Esophagus muscularis mucosa (tissue), 4 donors: ENCODE results near the gene ZNF653. TPM values are rescaled to one million over a fixed set of nuclear protein-coding genes. Genes with fewer than 3 reads are reported as not detected.
A peak's percentile ranks its signal among the peaks of the same experiment; 100 is the strongest.
"Not testable (repeated sequence)": the region's sequence is repeated elsewhere in the genome, so short reads cannot be mapped to it uniquely, and the experiment has no call there.

ENCODE experiments used
- DNase-seq: peaks from one replicate; pipeline ENCODE4 v3.0.0-alpha.2; 2017; ENCODE audit errors: extremely low spot score
- H3K27ac ChIP-seq, 4 donors: fragments of 200-600 bp; sonication (generic); replicated peaks in 1 of 4; 1 replicate in 3 of 4; 2 replicates in 1 of 4; pipeline ENCODE4 v1.5.1; 2016 to 2019; ENCODE audit warnings: mild to moderate bottlenecking in 1 of 4
- H3K27me3 ChIP-seq, 4 donors: fragments of 200-600 bp; sonication (generic); one replicate each; pipeline versions ENCODE4 v1.5.1 to v1.6.0; 2016 to 2019
- H3K36me3 ChIP-seq, 4 donors: fragments of 200-600 bp; sonication (generic); one replicate each; pipeline ENCODE4 v1.5.1; 2016 to 2019
- H3K4me1 ChIP-seq, 4 donors: fragments of 200-600 bp; sonication (generic); one replicate each; pipeline ENCODE4 v1.5.1; 2016 to 2019
- H3K4me3 ChIP-seq, 4 donors: fragments of 200-600 bp; sonication (generic); 1 replicate in 2 of 4; 2 replicates in 2 of 4; pipeline ENCODE4 v1.5.1; 2016 to 2019; ENCODE audit warnings: mild to moderate bottlenecking in 4 of 4, moderate library complexity in 1 of 4
- H3K9me3 ChIP-seq, 4 donors: fragments of 200-600 bp; sonication (generic); 1 replicate in 3 of 4; 2 replicates in 1 of 4; pipeline ENCODE4 v1.5.1; 2016 to 2019
- EP300 ChIP-seq: sonication (generic); formaldehyde crosslinking; IDR thresholded peaks from one replicate; pipeline ENCODE4 v1.6.1; 2017; ENCODE audit warnings: antibody characterized with exemption
- POLR2A ChIP-seq: fragments of 450-650 bp; IDR thresholded peaks from one replicate; pipeline ENCODE4 v1.6.1; 2017; ENCODE audit warnings: antibody characterized with exemption, moderate library complexity, mild to moderate bottlenecking, low read depth
- POLR2AphosphoS5 ChIP-seq, 2 donors: sonication (generic); formaldehyde crosslinking; IDR thresholded peaks; one replicate each; pipeline ENCODE4 v1.6.1; 2017; ENCODE audit warnings: antibody characterized with exemption in 2 of 2
- WGBS: methylation state at CpG from one replicate; pipeline ENCODE4 v1.1.5; 2018; 5-methylcytosine and 5-hydroxymethylcytosine counted together
- intact Hi-C: fragments of 100-400 bp; cut with DNase I; formaldehyde crosslinking; loops from one replicate; pipeline ENCODE4 v1.15.1; 2023
- total RNA-seq, 4 donors: library from RNA; depleted of rRNA; stranded (reverse); fragments of >200 nt; gene quantifications; one replicate each; pipeline versions ENCODE4 v1.1.0 to v1.2.1, GENCODE V29; 2016
- TF ChIP-seq, protein P1 (sequence below), 3 experiments: fragments of 200-600 bp in 2 of 3; fragments of 450-650 bp in 1 of 3; sonication (generic) in 2 of 3; IDR thresholded peaks; one replicate each; pipeline ENCODE4 v1.5.1; 2017 to 2019; ENCODE audit warnings: antibody characterized with exemption in 3 of 3, mild to moderate bottlenecking in 2 of 3, moderate library complexity in 1 of 3

ZNF653 gene
- total RNA-seq, 4 donors from 2014 or later: 9.1 to 13.9 (median 9.4) TPM

DNA sequence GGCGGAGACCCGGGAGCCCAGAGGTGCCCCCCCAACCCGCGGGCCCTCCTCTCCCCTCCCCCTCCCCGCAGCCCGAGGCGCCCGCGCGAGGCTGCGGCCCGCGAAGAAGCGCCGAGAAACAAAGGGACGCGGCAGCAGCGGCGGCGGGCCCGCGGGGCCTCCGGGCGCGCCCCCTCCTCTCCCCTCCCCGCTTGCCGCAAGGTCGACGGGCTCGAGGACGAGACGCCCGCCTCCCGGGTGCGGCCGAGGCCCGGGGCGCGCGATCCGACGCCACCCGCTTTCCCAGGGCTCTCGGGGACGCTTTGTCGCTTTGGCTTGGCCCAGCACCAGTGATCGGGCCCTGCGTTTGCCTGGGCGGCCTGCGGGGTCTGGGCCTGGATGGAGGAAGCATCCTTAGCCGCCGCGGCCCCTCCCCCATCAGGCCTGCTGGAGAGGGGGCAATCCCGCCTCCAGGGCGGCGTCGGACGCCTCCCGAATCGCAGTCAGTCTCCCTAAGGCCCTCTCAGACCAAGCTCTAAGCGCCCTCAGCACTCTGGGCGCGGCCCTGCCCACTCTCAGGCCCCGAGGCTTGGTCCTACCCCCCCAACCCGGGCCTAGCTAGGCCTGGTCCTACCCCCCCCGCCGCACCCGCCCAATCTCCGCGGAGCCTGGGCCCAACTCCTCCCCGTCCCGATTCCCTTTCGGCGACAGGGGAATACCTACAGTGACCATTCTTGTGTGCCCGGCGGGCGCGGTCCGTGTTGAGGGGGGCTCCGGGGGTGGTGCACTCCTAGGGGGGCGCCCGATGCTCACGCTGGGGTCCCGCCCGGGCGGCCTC, 25.5 kb downstream of the ZNF653 start:
- TF ChIP-seq EP300 (no peak), POLR2A (no peak), POLR2AphosphoS5 (IDR thresholded peaks at IDR 0.05) (no peak)
- TF ChIP-seq, protein P1, sequence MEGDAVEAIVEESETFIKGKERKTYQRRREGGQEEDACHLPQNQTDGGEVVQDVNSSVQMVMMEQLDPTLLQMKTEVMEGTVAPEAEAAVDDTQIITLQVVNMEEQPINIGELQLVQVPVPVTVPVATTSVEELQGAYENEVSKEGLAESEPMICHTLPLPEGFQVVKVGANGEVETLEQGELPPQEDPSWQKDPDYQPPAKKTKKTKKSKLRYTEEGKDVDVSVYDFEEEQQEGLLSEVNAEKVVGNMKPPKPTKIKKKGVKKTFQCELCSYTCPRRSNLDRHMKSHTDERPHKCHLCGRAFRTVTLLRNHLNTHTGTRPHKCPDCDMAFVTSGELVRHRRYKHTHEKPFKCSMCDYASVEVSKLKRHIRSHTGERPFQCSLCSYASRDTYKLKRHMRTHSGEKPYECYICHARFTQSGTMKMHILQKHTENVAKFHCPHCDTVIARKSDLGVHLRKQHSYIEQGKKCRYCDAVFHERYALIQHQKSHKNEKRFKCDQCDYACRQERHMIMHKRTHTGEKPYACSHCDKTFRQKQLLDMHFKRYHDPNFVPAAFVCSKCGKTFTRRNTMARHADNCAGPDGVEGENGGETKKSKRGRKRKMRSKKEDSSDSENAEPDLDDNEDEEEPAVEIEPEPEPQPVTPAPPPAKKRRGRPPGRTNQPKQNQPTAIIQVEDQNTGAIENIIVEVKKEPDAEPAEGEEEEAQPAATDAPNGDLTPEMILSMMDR (IDR thresholded peaks at IDR 0.05): no peak
- intact Hi-C loops: no loop called here
- H3K27me3 ChIP-seq: peaks cover 15 to 62% (median 47%) of the 10 kb centered on the region in 4 donors

DNA sequence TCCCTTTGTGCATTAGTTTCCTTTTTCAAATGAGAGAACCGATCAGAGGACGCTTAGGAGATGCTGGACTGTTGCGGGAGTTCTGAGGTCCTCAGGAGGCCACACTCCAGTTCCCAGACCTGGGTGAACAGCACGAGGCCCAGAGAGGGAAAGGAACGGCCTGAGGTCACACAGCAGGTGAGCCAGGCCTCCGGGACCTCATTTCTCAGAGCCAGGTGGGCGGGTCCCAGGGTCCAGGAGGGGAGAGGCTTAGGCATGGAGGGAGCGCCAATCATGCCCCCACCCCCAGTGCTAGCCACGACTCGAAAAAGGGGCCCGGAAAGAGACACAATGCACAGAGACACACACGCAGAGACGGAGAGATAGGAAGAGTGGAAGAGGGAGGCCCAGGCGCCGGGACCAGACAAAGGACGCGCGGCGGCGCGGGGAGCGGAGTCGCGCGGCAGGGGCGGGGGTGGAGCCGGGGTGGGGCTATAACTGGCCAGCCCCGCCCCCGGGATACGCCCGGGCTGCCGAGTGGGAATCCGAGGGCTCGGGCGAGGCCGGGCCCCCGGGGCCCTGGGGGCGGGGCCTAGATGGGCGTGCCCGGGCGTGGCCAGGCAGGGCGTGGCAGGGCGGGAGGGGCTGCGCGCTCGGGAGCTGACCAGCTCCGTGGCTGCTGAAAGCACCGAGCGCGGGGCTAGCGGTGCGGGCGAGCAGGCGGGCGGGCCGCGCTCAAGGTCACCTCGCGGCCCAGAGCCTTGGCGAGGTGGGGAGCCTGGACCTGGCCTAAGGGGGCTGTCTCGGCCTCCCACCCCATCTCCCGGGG, 26.3 kb downstream of the ZNF653 start:
- peaks cover 0 to 4% (median 0%) of the 10 kb centered on the region in 4 donors for H3K9me3 ChIP-seq
- H3K4me3 ChIP-seq: peak overlapping the region; percentile 27 to 33 (median 32)
- peaks cover 15 to 54% (median 46%) of the 10 kb centered on the region in 4 donors for H3K27me3 ChIP-seq
- TF ChIP-seq, protein P1 (IDR thresholded peaks at IDR 0.05): no peak
- no peak for TF ChIP-seq POLR2AphosphoS5 (IDR thresholded peaks at IDR 0.05)
- TF ChIP-seq POLR2A: no peak
- no peak for TF ChIP-seq EP300
- no peak for DNase-seq
- H3K36me3 ChIP-seq: peaks cover 6 to 12% (median 9%) of the 10 kb centered on the region in 4 donors
- peaks cover 36 to 45% (median 44%) of the 10 kb centered on the region in 4 donors for H3K4me1 ChIP-seq
- intact Hi-C loops: no loop called here
- H3K27ac ChIP-seq: no peak overlapping the region
- 20% methylated on average over 50 of the region's 62 CpGs for WGBS

More for the DNA sequence above, 25.5 kb downstream of the ZNF653 start:
- H3K4me1 ChIP-seq: peaks cover 36 to 45% (median 44%) of the 10 kb centered on the region in 4 donors
- WGBS: 13% methylated on average over 8 of the region's 86 CpGs
- H3K27ac ChIP-seq: no peak overlapping the region
- DNase-seq: no peak
- peaks cover 8 to 18% (median 10%) of the 10 kb centered on the region in 4 donors for H3K36me3 ChIP-seq
- H3K9me3 ChIP-seq: peaks cover 0 to 4% (median 0%) of the 10 kb centered on the region in 4 donors
- peak overlapping the region; percentile 27 to 33 (median 32) for H3K4me3 ChIP-seq

DNA sequence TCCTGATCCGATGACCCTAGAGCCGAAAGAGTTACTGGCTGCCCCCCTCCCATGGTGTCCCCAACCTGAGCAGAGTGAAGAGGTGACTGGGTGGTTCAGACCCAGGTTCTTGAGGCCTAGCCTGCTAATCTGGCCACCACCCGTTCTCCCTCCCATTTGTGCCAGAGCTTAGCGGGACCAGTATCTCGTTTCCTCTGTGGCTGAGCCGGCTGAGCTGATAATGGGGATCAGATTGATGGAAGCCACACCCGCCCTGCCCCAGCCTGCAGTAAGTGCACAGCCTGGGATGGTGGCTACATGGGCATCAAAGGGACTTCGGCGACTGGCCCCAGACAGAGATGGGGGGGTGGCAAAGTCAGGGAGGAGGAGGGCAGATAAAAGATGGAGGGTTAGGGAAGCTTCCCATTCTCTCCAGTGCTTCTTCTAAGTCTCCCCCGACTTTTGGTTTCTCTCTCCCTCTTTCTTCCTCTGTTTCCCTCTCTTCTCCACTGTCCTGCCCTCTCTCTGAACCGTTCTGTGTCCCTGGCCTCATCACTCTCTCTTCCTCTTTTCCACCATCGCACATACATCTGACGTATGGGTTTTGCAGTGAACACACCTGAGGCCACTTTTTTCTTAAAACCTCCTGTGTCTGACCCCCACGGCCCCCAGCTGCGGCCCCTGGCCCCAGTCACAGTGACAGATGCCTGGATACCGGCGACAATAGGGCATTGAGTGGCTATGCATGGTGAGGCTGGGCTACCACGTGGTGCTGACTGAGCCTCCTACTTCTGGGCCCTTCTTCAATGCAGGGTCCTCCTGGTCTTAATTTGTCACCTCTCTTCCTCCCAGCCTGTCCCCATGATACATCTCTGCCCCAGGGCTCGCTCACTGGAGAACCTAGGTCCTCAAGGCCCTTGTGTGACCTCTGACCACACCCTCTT, 27.2 kb downstream of the ZNF653 start:
- no peak for DNase-seq
- WGBS: 66% methylated on average over 19 of the region's 19 CpGs
- TF ChIP-seq EP300 (no peak), POLR2AphosphoS5 (IDR thresholded peaks at IDR 0.05) (no peak), POLR2A (no peak)
- TF ChIP-seq, protein P1 (IDR thresholded peaks at IDR 0.05): no peak
- no peak overlapping the region for H3K27ac ChIP-seq
- intact Hi-C loops: no loop called here
- H3K9me3 ChIP-seq: peaks cover 0 to 4% (median 0%) of the 10 kb centered on the region in 4 donors
- peaks cover 15 to 45% (median 42%) of the 10 kb centered on the region in 4 donors for H3K27me3 ChIP-seq
- peaks cover 0 to 4% (median under 1%) of the 10 kb centered on the region in 4 donors for H3K36me3 ChIP-seq
- no peak overlapping the region for H3K4me3 ChIP-seq
- H3K4me1 ChIP-seq: peaks cover 34 to 43% (median 42%) of the 10 kb centered on the region in 4 donors

DNA sequence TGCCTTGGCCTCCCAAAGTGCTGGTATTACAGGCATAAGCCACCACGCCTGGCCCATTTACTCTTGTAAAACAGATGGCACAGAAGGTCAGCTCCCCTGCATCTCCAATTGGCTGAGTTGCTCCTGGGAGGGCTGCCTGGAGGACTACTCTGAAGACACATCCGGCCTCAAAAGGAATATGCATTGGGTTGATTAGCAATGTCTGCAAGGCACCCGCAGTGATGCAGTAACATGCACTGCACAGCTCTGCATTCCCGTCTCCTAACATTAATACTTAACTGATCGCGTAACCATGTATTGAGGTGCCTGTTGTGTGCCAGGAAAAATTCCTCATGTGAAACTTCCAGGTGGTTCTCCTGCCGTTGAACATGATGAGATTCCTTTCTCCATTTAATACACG, 29.8 kb downstream of the ZNF653 start:
- 71% methylated on average over 8 of the region's 8 CpGs for WGBS
- DNase-seq: no peak
- TF ChIP-seq POLR2AphosphoS5 (IDR thresholded peaks at IDR 0.05) (no peak), EP300 (no peak), POLR2A (no peak)
- TF ChIP-seq, protein P1 (IDR thresholded peaks at IDR 0.05): no peak
- Histone ChIP-seq H3K27me3 (peaks cover 5 to 29% (median 16%) of the 10 kb centered on the region in 4 donors), H3K4me1 (peaks cover 16 to 19% (median 18%) of the 10 kb centered on the region in 4 donors), H3K27ac (no peak overlapping the region), H3K4me3 (no peak overlapping the region), H3K9me3 (peaks cover 0 to 4% (median 0%) of the 10 kb centered on the region in 4 donors), H3K36me3 (no peaks in the 10 kb centered on the region)
- intact Hi-C loops: no loop called here

DNA sequence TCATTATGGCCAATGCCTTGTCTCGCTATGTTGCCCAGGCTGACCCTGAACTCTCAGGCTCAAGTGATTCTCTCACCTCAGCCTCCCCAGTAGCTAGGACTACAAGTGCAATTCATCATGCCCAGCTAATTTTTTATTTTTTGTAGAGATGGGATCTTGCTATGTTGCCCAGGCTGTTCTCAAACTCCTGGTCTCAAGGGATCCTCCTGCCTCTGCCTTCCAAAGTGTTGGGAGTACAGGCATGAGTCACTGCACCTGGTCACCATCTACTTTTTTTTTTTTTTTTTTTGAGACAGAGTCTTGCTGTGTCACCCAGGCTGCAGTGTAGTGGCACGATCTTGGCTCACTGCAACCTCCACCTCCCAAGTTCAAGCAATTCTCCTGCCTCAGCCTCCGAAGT, 30.3 kb downstream of the ZNF653 start:
- H3K9me3 ChIP-seq, H3K27ac ChIP-seq, H3K36me3 ChIP-seq, intact Hi-C loops, DNase-seq, H3K4me3 ChIP-seq: not testable (repeated sequence)
- Histone ChIP-seq H3K27me3 (peaks cover 0 to 23% (median 11%) of the 10 kb centered on the region in 4 donors), H3K4me1 (peaks cover 11 to 14% (median 13%) of the 10 kb centered on the region in 4 donors)
- 95% methylated on average over 3 of the region's 3 CpGs for WGBS
